OCI-LY7 (cell line): ENCODE data around the gene PELI2.

ENCODE experiments used
- EZH2phosphoT487 ChIP-seq: fragments of 200-600 bp; sonication (generic); IDR thresholded peaks from 2 replicates; pipeline ENCODE4 v1.6.1; 2018; ENCODE audit warnings: low read depth, borderline replicate concordance, mild to moderate bottlenecking, mixed run types, antibody characterized with exemption, low read length, moderate library complexity, mixed read lengths
- TF ChIP-seq, protein P1 (sequence below): fragments of 200-600 bp; sonication (generic); conservative IDR thresholded peaks from 2 replicates; pipeline ENCODE4 v1.5.1; 2014; ENCODE audit warnings: mild to moderate bottlenecking, antibody characterized with exemption, low read length, moderate library complexity, mixed read lengths

- TF ChIP-seq, protein P1, sequence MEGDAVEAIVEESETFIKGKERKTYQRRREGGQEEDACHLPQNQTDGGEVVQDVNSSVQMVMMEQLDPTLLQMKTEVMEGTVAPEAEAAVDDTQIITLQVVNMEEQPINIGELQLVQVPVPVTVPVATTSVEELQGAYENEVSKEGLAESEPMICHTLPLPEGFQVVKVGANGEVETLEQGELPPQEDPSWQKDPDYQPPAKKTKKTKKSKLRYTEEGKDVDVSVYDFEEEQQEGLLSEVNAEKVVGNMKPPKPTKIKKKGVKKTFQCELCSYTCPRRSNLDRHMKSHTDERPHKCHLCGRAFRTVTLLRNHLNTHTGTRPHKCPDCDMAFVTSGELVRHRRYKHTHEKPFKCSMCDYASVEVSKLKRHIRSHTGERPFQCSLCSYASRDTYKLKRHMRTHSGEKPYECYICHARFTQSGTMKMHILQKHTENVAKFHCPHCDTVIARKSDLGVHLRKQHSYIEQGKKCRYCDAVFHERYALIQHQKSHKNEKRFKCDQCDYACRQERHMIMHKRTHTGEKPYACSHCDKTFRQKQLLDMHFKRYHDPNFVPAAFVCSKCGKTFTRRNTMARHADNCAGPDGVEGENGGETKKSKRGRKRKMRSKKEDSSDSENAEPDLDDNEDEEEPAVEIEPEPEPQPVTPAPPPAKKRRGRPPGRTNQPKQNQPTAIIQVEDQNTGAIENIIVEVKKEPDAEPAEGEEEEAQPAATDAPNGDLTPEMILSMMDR = no peak
- TF ChIP-seq EZH2phosphoT487 = no peak
Observed at GRCh38 chr14:56289155-56289554, 170.9 kb downstream of the PELI2 start.
